GM12878 (cell line): ENCODE data around the gene PCK2. TPM values are rescaled to one million over a fixed set of nuclear protein-coding genes. Genes with fewer than 3 reads are reported as not detected.

Source experiments
- BCL11A ChIP-seq: IDR thresholded peaks from 2 replicates; pipeline ENCODE4 v1.6.1; 2011; ENCODE audit warnings: low read depth, low read length
- BCL3 ChIP-seq: IDR thresholded peaks from 2 replicates; pipeline ENCODE4 v1.6.1; 2011; ENCODE audit warnings: borderline replicate concordance, low read depth, mild to moderate bottlenecking, moderate library complexity, low read length; ENCODE audit not compliant: insufficient read depth, poor library complexity, severe bottlenecking
- CHD2 ChIP-seq: IDR thresholded peaks from 2 replicates; pipeline ENCODE4 v1.6.1; 2011; ENCODE audit warnings: low read depth, low read length, improper control_type of control experiment, borderline replicate concordance
- HCFC1 ChIP-seq: fragments of 150-350 bp; IDR thresholded peaks from 2 replicates; pipeline ENCODE4 v1.6.1; 2014; ENCODE audit warnings: low read length
- HDGF ChIP-seq: fragments of 450-650 bp; IDR thresholded peaks from 2 replicates; pipeline ENCODE4 v1.6.1; 2016; ENCODE audit warnings: antibody characterized with exemption
- KDM1A ChIP-seq: fragments of 200-600 bp; sonication (generic); IDR thresholded peaks from 2 replicates; pipeline ENCODE4 v1.6.1; 2016; ENCODE audit warnings: borderline replicate concordance
- LARP7 ChIP-seq: fragments of 450-650 bp; IDR thresholded peaks from 2 replicates; pipeline ENCODE4 v1.6.1; 2017; ENCODE audit warnings: mild to moderate bottlenecking
- MXI1 ChIP-seq: fragments of 150-350 bp; IDR thresholded peaks from 2 replicates; pipeline ENCODE4 v1.6.1; 2011; ENCODE audit warnings: low read depth, mild to moderate bottlenecking, inconsistent platforms, low read length, improper control_type of control experiment
- NFXL1 ChIP-seq: fragments of 450-650 bp; IDR thresholded peaks from 2 replicates; pipeline ENCODE4 v1.6.1; 2017; ENCODE audit warnings: antibody characterized with exemption, mild to moderate bottlenecking, borderline replicate concordance
- NR2F1 ChIP-seq: fragments of 450-650 bp; conservative IDR thresholded peaks from 2 replicates; pipeline ENCODE4 v1.6.1; 2017; ENCODE audit warnings: mild to moderate bottlenecking
- PAX8 ChIP-seq: fragments of 450-650 bp; IDR thresholded peaks from 2 replicates; pipeline ENCODE4 v1.6.1; 2017; ENCODE audit warnings: mild to moderate bottlenecking, moderate library complexity
- RCOR1 ChIP-seq: conservative IDR thresholded peaks from 2 replicates; pipeline ENCODE4 v1.6.1; 2012; ENCODE audit warnings: low read depth, low read length, improper control_type of control experiment
- SIX5 ChIP-seq: IDR thresholded peaks from 2 replicates; pipeline ENCODE4 v1.6.1; 2011; ENCODE audit warnings: mild to moderate bottlenecking, low read depth, low read length, moderate library complexity; ENCODE audit not compliant: severe bottlenecking
- SUPT20H ChIP-seq: IDR thresholded peaks from 2 replicates; pipeline ENCODE4 v1.6.1; 2011; ENCODE audit warnings: low read depth, mild to moderate bottlenecking, low read length, moderate library complexity, borderline replicate concordance; ENCODE audit not compliant: control insufficient read depth
- ZBTB11 ChIP-seq: fragments of 450-650 bp; formaldehyde crosslinking; IDR thresholded peaks from 2 replicates; pipeline ENCODE4 v1.5.0; 2022; ENCODE audit warnings: mild to moderate bottlenecking, missing genetic modification characterization
- ZNF592 ChIP-seq: fragments of 450-650 bp; IDR thresholded peaks from 2 replicates; pipeline ENCODE4 v1.6.1; 2017; ENCODE audit warnings: mild to moderate bottlenecking, moderate library complexity
- polyA plus RNA-seq, 11 experiments: library from polyadenylated mRNA; depleted of rRNA in 4 of 11; unstranded in 6 of 11; stranded (reverse) in 5 of 11; fragments of >200 nt; fragmentation: Nextera tagmentation in 4 of 11; fragmentation: Illumina TruSeq in 1 of 11; extraction: Ambion mirVana in 4 of 11; extraction: Trizol in 1 of 11; gene quantifications; 1 replicate in 1 of 11; 2 replicates in 10 of 11; pipeline versions ENCODE4 v1.2.1 to v1.2.3, GENCODE V29; 2011 to 2016; ENCODE audit warnings: inconsistent platforms in 2 of 11, missing spikeins in 2 of 11, low read depth in 1 of 11
- total RNA-seq, 4 experiments: library from RNA; depleted of rRNA in 3 of 4; stranded (reverse); fragments of >200 nt in 3 of 4; fragmentation: Illumina TruSeq in 1 of 4; extraction: Trizol in 1 of 4; gene quantifications; 2 replicates each; pipeline versions ENCODE4 v1.2.1 to v1.2.3, GENCODE V29; 2013 to 2021
- TF ChIP-seq, protein P1 (sequence below): IDR thresholded peaks from 2 replicates; pipeline ENCODE4 v1.6.1; 2012; ENCODE audit warnings: low read depth, low read length, improper control_type of control experiment
- TF ChIP-seq, protein P2 (sequence below): IDR thresholded peaks from 2 replicates; pipeline ENCODE4 v1.6.1; 2012; ENCODE audit warnings: low read length, inconsistent platforms

The PCK2 gene
- total and polyA plus RNA-seq, 10 of the 15 experiments (the other 5 are each of a cell fraction or from before 2014, with no cell fraction given): 6.6 to 110 (median 44.6) TPM

DNA sequence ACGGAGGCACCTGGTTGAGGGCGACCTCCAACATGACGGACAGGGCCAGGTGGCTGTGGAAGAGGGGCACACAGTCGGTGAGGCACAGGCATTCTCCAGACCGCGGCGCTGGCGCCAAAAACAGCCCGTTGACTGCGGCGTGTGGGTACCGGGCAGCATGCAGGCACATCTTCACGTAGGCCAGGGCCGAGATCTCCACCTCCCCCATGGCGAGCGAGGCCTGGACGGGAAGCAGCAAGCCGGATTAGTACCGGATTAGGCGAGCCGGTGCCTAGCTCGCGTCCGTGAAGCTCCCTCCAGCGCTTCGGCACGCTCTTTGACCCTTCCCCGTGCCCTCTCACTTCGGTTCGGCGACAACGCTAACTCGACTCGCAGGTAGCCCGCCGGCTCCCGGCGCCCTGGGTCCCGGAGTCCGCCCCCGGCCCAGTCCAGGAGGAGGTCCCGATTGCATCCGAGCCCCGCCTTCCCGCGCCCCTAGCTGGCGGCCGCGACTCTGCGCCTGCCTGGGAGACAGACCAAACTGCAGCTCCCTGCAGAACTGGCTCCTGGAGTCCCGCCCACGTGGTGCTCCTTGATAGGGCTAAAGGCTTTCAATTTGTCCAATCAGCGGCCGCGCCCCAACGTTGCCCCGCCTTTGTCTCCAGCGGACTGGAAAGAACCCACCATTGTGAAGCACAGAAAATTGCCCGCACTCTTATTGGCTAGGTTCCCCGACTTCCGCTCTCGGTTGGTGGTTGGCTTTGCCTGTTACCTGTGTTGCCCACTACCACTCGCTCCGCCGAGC is 47.2 kb downstream of the PCK2 start, which contains the start of gene EMC9 (continued):
- TF ChIP-seq ZNF592 (no peak), PAX8 (no peak), NR2F1 (peak; percentile 54; the same call in 1 of the 2 replicates), HCFC1 (peak; percentile 16), BCL11A (no peak), MXI1 (peak; percentile 66; the same call in 1 of the 2 replicates), KDM1A (no peak), CHD2 (peak; percentile 85; the same call in 1 of the 2 replicates), NFXL1 (no peak), ZBTB11 (CRISPR knock-in tag) (no peak), BCL3 (no peak), HDGF (no peak; the same call in 1 of the 2 replicates), SUPT20H (no peak), SIX5 (no peak), LARP7 (peak; percentile 88), RCOR1 (no peak)
- TF ChIP-seq, protein P1, sequence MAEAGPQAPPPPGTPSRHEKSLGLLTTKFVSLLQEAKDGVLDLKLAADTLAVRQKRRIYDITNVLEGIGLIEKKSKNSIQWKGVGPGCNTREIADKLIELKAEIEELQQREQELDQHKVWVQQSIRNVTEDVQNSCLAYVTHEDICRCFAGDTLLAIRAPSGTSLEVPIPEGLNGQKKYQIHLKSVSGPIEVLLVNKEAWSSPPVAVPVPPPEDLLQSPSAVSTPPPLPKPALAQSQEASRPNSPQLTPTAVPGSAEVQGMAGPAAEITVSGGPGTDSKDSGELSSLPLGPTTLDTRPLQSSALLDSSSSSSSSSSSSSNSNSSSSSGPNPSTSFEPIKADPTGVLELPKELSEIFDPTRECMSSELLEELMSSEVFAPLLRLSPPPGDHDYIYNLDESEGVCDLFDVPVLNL: peak; percentile 50; the same call in 1 of the 2 replicates
- TF ChIP-seq, protein P2, sequence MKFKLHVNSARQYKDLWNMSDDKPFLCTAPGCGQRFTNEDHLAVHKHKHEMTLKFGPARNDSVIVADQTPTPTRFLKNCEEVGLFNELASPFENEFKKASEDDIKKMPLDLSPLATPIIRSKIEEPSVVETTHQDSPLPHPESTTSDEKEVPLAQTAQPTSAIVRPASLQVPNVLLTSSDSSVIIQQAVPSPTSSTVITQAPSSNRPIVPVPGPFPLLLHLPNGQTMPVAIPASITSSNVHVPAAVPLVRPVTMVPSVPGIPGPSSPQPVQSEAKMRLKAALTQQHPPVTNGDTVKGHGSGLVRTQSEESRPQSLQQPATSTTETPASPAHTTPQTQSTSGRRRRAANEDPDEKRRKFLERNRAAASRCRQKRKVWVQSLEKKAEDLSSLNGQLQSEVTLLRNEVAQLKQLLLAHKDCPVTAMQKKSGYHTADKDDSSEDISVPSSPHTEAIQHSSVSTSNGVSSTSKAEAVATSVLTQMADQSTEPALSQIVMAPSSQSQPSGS: no peak
